Measurements from ENCODE around the gene SRPK1. TPM values are rescaled to one million over a fixed set of nuclear protein-coding genes. Genes with fewer than 3 reads are reported as not detected.
"Not testable (repeated sequence)": the region's sequence is repeated elsewhere in the genome, so short reads cannot be mapped to it uniquely, and the experiment has no call there.

SRPK1 gene
- total RNA-seq, 2 experiments from 2014 or later: 131 to 136 TPM

DNA sequence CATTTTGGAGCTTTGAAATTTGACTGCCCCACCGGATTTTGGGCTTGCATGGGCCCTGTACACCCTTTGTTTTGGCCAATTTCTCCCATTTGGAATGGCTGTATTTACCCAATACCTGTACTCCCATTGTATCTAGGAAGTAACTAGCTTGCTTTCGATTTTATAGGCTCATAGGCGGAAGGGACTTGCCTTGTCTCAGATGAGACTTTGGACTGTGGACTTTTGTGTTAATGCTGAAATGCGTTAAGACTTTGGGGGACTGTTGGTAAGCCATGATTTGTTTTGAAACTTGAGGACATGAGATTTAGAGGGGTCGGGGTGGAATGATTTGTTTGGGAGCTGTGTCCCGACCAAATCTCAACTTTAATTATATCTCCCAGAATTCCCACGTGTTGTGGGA is 20.3 kb upstream of the SRPK1 start:
- H3K27me3 Mint-ChIP-seq, DNase-seq, H3K36me3 Mint-ChIP-seq, H3K27ac Mint-ChIP-seq, H3K4me1 Mint-ChIP-seq, H3K4me3 Mint-ChIP-seq, H3K9me3 Mint-ChIP-seq: not testable (repeated sequence)

DNA sequence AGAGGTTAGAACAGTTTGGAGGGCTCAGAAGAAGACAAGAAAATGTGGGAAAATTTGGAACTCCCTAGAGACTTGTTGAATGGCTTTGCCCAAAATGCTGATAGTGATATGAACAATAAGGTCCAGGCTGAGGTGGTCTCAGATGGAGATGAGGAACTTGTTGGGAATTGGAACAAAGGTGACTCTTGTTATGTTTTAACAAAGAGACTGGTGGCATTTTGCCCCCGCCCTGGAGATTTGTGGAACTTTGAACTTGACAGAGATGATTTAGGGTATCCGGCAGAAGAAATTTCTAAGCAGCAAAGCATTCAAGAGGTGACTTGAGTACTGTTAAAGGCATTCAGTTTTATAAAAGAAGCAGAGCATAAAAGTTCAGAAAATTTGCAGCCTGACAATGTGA is 19.1 kb upstream of the SRPK1 start:
- H3K4me3 Mint-ChIP-seq, H3K27ac Mint-ChIP-seq, H3K27me3 Mint-ChIP-seq, H3K4me1 Mint-ChIP-seq, DNase-seq, H3K36me3 Mint-ChIP-seq, H3K9me3 Mint-ChIP-seq: not testable (repeated sequence)

DNA sequence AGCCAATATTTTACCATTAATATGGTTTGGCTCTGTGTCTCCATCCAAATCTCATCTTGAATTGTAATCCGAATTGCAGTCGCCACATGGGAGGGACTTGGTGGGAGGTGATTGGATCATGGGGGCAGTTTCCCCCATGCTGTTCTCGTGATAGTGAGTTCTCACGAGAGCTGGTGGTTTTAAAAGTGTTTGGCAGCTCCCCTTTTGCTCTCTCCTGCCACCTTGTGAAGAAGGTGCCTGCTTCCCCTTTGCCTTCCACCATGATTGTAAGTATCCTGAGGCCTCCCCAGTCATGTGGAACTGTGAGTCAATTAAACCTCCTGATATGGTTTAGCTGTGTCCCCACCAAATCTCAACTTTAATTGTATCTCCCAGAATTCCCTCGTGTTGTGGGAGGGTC is 18.4 kb upstream of the SRPK1 start:
- not testable (repeated sequence) for H3K4me1 Mint-ChIP-seq, H3K27me3 Mint-ChIP-seq, H3K9me3 Mint-ChIP-seq, DNase-seq, H3K27ac Mint-ChIP-seq, H3K4me3 Mint-ChIP-seq, H3K36me3 Mint-ChIP-seq

DNA sequence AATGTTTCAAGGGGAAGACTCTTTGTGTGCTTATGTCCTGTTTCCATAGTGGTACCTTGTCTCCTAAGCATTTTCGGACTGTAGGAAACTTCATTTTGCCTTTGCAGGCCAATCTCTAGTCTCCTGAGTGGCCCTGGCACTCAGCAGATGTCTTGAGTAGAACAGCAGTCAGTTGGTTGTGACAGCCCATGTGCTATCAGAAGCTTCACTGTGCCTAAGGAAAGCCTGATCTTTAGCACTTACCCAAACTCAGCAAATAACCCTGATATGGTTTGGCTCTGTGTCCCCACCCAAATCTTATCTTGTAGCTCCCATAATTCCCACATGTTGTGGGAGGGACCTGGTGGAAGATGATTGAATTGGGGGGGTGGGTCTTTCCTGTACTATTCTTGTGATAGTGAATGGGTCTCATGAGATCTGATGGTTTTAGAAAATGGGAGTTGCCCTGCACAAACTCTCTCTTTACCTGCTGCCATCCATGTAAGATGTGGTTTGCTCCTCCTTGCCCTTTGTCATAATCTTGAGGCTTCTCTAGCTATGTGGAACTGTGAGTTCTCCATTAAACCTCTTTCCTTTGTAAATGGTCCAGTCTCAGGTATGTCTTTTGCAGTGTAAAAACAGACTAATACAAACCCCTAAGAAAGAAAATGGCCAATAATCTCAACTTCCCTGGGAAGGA is 15.9 kb upstream of the SRPK1 start:
- peaks cover 4% of the 10 kb centered on the region for H3K4me1 Mint-ChIP-seq
- H3K4me3 Mint-ChIP-seq: no peak overlapping the region
- no peaks in the 10 kb centered on the region for H3K9me3 Mint-ChIP-seq
- H3K27me3 Mint-ChIP-seq: peaks cover 10% of the 10 kb centered on the region
- DNase-seq: no peak
- no peaks in the 10 kb centered on the region for H3K36me3 Mint-ChIP-seq
- H3K27ac Mint-ChIP-seq: no peak overlapping the region

DNA sequence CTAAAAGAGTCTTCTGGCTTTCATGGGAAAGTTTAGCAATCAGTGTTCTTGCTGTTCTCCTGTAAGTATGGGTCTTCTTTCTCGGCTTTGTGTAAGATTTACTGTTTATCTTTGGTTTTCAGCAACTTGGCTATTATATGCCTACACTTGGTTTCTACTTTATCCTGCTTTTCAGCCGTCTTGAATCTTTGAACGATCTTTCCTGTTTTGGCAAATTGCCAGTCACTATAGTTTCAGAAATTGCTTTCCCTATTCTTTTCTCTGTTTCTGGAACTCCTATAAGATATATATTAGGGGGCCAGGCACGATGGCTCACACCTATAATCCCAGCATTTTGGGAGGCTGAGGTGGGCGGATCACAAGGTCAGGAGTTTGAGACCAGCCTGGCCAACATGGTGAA is 14.6 kb upstream of the SRPK1 start:
- Mint-ChIP-seq H3K9me3 (no peaks in the 10 kb centered on the region), H3K4me3 (no peak overlapping the region), H3K27ac (no peak overlapping the region), H3K36me3 (no peaks in the 10 kb centered on the region), H3K4me1 (peaks cover 4% of the 10 kb centered on the region), H3K27me3 (peaks cover 10% of the 10 kb centered on the region)
- DNase-seq: no peak

DNA sequence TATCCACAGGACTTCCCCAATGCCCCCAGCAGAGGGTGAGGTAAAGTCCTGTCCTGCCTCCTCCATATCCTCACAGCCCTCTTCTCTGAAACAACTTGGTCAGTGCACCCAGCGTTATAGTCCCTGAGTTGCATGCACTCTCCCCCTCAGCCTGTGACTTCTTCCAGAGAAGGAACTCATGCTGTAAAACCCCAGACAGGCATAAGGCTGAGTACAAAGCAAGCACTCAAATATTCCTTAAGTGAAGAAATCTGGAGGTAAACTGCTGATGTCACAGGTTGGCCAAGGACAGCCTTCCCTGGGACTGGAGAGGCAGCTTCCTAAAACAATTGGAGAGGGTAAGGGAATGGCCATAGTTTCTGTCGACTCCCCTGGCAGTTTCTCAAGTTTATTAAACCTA is 12.9 kb upstream of the SRPK1 start:
- no peak overlapping the region for H3K27ac Mint-ChIP-seq
- no peak for DNase-seq
- no peak overlapping the region for H3K4me3 Mint-ChIP-seq
- peaks cover 4% of the 10 kb centered on the region for H3K4me1 Mint-ChIP-seq
- H3K36me3 Mint-ChIP-seq: no peaks in the 10 kb centered on the region
- H3K9me3 Mint-ChIP-seq: no peaks in the 10 kb centered on the region
- peaks cover 7% of the 10 kb centered on the region for H3K27me3 Mint-ChIP-seq

DNA sequence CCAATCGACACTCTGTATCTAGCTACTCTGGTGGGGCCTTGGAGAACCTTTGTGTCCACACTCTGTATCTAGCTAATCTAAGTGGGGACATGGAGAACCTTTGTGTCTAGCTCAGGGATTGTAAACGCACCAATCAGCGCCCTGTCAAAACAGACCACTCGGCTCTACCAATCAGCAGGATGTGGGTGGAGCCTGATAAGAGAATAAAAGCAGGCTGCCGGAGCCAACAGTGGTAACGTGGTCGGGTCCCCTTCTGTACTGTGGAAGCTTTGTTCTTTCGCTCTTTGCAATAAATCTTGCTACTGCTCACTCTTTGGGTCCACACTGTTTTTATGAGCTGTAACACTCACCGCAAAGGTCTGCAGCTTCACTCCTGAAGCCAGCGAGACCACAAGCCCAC is 11.0 kb upstream of the SRPK1 start:
- not testable (repeated sequence) for H3K4me1 Mint-ChIP-seq, H3K9me3 Mint-ChIP-seq, H3K27me3 Mint-ChIP-seq, H3K27ac Mint-ChIP-seq, H3K36me3 Mint-ChIP-seq
- DNase-seq: peak; percentile 33
- H3K4me3 Mint-ChIP-seq: peak overlapping the region; percentile 61

DNA sequence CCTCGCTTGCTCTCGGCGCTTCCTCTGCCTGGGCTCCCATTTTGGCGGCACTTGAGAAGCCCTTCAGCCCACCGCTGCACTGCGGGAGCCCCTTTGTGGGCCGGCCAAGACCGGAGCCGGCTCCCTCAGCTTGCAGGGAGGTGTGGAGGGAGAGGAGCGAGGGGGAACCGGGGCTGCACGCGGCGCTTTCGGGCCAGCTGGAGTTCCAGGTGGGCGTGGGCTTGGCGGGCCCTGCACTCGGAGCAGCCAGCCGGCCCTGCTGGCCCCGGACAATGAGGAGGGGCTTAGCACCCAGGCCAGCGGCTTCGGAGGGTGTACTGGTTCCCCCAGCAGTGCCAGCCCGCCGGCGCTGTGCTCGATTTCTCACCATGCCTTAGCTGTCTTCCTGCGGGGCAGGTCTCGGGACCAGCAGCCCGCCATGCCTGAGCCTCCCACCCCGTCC is 10.2 kb upstream of the SRPK1 start:
- Mint-ChIP-seq H3K4me3 (no peak overlapping the region), H3K9me3 (no peaks in the 10 kb centered on the region), H3K27me3 (peaks cover 7% of the 10 kb centered on the region), H3K4me1 (peaks cover 7% of the 10 kb centered on the region), H3K36me3 (no peaks in the 10 kb centered on the region), H3K27ac (no peak overlapping the region)
- DNase-seq: no peak

DNA sequence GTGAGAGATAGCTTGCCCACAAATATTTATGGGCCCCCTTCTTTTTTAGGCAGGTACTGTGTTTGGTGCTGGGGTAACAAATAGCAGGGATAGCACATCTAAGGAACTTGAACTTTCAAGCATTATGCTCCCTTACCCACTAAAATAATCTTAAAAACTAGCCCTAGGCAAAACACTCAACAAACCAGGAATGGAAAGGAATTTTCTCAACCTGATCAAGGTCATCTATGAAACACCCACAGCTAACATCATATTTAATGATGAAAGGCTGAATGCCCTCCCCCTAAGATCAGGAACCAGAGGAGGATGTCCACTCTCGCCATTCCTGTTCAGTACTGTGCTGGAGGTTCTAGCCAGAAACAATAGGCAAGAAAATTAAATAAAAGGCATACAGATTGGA is 8.7 kb upstream of the SRPK1 start:
- H3K36me3 Mint-ChIP-seq: peaks cover 1% of the 10 kb centered on the region

DNA sequence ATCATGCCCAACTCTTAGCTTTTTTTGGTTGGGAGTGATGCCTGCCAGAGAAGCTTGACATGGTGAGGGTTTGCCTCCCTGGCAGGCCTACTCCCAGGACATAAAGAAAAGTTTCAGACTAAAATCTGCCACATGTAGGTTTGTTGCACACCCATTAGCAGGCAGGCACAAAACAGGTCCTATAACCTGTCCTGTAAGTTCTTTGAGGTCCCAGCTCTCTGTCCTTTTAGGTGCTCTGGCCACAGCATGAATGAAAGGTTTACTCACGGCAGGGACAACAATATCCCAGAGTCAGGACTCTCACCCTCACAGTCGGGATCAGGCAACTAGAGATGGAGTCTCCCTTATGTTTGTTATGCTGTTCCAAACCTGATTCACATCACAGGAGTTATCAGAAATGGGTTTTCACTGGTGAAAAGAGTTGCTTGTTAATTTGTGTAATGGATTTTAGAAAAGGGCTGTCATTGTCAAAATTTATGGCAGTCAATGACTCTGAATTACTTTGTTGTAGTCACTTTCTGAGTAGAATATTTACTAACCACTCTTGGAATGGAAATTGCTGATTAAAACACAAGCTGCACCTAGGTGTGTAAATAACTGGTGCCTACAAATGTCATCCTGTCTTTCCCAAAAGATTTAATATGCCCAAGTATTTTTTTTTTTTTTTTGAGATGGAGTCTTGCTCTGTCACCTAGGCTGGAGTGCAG is 5.8 kb upstream of the SRPK1 start:
- H3K4me3 Mint-ChIP-seq: no peak overlapping the region
- no peak for DNase-seq
- H3K36me3 Mint-ChIP-seq: peaks cover 3% of the 10 kb centered on the region
- H3K9me3 Mint-ChIP-seq: no peaks in the 10 kb centered on the region
- peaks cover 21% of the 10 kb centered on the region for H3K4me1 Mint-ChIP-seq
- no peaks in the 10 kb centered on the region for H3K27me3 Mint-ChIP-seq
- no peak overlapping the region for H3K27ac Mint-ChIP-seq

More for the DNA sequence above, 8.7 kb upstream of the SRPK1 start:
- DNase-seq: no peak
- Mint-ChIP-seq H3K4me3 (no peak overlapping the region), H3K4me1 (peaks cover 14% of the 10 kb centered on the region), H3K9me3 (no peaks in the 10 kb centered on the region), H3K27ac (no peak overlapping the region), H3K27me3 (no peaks in the 10 kb centered on the region)

DNA sequence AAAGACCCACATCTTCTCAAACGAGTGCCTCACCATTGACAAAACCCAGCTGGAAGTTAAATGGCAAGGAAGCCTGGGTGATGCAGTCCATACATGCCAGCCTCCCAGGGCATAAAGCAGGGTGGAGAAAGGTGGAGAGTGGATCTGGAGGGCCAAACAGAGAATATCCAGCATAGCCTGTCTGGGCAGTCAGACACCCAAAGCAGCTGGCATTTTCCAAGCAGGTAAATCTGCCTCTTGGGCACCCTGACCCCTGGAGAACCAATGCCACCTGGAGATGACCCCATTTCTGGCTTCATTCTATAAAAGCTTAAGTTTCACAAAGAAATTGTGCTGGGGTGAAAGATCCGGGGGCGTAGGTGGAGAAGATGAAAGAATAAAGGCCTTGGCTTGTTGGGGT is 5.1 kb upstream of the SRPK1 start:
- no peak for DNase-seq
- no peak overlapping the region for H3K4me3 Mint-ChIP-seq
- H3K27ac Mint-ChIP-seq: no peak overlapping the region
- H3K9me3 Mint-ChIP-seq: no peaks in the 10 kb centered on the region
- H3K4me1 Mint-ChIP-seq: peaks cover 25% of the 10 kb centered on the region
- H3K36me3 Mint-ChIP-seq: peaks cover 6% of the 10 kb centered on the region
- H3K27me3 Mint-ChIP-seq: no peaks in the 10 kb centered on the region

DNA sequence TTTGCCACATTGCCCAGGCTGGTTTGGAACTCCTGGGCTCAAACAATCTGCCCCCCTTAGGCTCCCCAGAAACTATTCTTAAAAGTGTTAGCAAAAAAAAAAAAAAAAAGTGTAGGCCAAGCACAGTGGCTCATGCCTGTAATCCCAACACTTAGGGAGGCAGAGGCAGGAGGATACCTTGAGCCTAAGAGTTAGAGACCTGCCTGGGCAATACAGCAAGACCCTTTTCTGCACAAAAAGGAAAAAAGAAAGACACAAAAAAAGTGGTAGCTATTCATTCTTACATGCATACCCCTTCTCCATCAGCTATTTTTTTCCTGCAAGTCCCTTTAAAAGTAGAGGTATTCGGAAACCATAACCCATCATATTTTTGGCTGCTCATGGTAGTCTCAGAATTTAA is 3.2 kb upstream of the SRPK1 start:
- Mint-ChIP-seq H3K27ac (no peak overlapping the region), H3K9me3 (no peaks in the 10 kb centered on the region), H3K4me1 (peaks cover 25% of the 10 kb centered on the region), H3K4me3 (no peak overlapping the region), H3K27me3 (peaks cover 3% of the 10 kb centered on the region), H3K36me3 (peaks cover 16% of the 10 kb centered on the region)
- no peak for DNase-seq

DNA sequence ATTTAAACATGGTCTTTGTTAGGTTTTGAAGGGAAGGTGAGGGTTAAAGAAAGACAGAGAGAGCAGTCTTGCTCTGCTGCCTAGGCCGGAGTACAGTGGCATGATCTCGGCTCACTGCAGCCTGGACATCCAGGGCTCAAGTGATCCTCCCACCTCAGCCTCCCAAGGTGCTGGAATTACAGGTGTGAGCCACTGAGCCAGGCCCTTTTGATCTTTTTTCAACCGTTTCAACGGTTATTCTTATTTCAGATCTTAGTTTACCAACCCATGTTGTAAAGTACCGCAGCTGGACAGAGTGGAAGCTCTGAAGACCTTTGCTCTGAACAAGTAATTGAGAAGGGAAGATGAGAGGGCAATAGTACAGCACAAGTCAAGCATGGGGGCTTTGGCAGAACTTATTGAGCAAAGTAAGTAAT is 1.2 kb upstream of the SRPK1 start:
- no peak overlapping the region for H3K27ac Mint-ChIP-seq
- H3K27me3 Mint-ChIP-seq: peaks cover 3% of the 10 kb centered on the region
- H3K9me3 Mint-ChIP-seq: no peaks in the 10 kb centered on the region
- peak overlapping the region; percentile 95 for H3K4me3 Mint-ChIP-seq
- H3K36me3 Mint-ChIP-seq: peaks cover 25% of the 10 kb centered on the region
- peaks cover 38% of the 10 kb centered on the region for H3K4me1 Mint-ChIP-seq
- DNase-seq: no peak

DNA sequence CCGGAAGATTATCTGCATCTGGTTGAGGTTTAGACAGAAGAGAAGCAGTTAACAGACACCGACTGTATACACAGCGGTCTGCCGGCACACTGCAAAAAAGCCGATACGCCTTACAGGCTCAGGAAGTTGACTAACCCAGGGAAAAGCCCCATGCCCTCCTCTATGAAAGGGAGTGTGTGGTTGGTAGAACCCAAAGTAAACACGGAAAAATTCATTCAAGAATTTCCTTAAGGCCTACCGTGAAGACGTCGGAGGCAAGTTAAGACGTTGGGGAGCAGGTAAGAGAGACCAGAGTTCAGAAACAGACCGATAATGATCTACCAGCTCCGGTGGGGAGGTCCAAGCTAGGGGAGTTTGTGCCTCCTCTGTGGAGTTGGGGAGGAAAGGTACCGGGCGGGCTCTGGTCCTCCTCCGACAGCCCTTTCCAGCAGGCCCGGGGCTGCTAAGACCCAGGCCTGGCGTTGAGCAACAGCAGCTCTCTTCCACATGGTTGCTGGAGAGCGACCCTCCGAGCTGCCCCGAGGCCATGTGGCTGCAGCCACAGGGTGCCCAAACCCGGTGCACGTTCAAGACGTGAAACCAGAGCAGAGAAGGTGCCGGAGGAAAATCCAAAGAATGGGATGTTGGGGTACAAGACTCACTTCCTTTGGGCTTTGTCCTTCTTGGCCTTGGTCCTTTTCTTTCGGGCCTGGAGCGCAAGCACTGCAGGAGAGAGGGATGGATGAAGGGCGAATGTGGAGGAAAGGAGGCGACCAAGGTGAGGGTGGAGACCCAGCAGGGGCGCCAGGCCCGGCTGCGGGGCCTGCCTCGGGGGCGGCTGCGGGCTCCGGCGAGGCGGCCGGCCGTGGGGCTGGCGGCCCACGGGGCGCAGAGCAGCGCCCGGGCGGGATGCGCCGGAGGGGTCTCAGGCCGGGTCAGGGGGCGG is 809 bp downstream of the SRPK1 start:
- Mint-ChIP-seq H3K36me3 (peaks cover 34% of the 10 kb centered on the region), H3K4me1 (peaks cover 37% of the 10 kb centered on the region), H3K27ac (peak overlapping the region; percentile 98), H3K9me3 (no peaks in the 10 kb centered on the region), H3K4me3 (peak overlapping the region; percentile 97), H3K27me3 (peaks cover 3% of the 10 kb centered on the region)
- peak; percentile 41 for DNase-seq

DNA sequence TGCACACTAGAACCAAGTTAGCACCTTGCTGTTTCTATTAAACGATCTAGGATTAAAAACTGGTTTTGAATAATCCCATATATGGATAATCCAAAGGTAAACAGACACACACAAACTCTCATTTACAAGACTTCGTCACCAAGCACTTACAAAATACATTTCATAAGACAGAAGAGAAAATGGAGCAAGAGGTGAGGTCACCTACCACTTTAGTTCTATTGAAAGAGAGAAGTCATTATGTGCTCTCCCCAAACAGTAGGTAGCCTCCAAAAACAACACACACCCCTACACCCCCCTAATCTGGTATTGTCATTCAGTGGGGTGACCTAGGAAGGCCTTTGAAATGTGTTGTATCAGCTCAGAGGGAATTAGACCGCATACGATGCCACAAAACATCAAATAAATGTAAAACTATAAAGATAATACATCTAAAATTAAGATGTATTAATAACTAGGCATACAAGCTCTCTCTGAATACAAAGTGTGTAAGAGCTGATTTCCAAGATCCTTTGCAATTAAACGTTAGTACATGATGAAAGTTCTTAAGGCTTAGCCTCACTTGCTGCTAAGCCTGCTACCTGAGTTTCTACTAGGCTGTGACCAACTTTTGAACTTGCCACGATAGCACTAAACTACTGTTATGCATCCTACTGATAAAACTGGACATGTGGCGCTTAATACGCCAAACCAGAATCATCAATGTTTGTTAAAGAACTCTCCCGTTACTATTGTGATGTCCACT is 1.6 kb downstream of the SRPK1 start:
- Mint-ChIP-seq H3K27ac (peak overlapping the region; percentile 98), H3K36me3 (peaks cover 35% of the 10 kb centered on the region), H3K4me1 (peaks cover 31% of the 10 kb centered on the region), H3K9me3 (no peaks in the 10 kb centered on the region), H3K4me3 (peak overlapping the region; percentile 97), H3K27me3 (peaks cover 3% of the 10 kb centered on the region)
- DNase-seq: no peak
